ENCODE data around the gene GNL2.

- TF ChIP-seq, protein P1, sequence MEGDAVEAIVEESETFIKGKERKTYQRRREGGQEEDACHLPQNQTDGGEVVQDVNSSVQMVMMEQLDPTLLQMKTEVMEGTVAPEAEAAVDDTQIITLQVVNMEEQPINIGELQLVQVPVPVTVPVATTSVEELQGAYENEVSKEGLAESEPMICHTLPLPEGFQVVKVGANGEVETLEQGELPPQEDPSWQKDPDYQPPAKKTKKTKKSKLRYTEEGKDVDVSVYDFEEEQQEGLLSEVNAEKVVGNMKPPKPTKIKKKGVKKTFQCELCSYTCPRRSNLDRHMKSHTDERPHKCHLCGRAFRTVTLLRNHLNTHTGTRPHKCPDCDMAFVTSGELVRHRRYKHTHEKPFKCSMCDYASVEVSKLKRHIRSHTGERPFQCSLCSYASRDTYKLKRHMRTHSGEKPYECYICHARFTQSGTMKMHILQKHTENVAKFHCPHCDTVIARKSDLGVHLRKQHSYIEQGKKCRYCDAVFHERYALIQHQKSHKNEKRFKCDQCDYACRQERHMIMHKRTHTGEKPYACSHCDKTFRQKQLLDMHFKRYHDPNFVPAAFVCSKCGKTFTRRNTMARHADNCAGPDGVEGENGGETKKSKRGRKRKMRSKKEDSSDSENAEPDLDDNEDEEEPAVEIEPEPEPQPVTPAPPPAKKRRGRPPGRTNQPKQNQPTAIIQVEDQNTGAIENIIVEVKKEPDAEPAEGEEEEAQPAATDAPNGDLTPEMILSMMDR (conservative IDR thresholded peaks at IDR 0.05; ENCODE audit: low read depth, low read length): no peak
- TF ChIP-seq EZH2 (IDR thresholded peaks at IDR 0.05; ENCODE audit: borderline replicate concordance, low read depth, low read length, poor library complexity, severe bottlenecking): no peak
Observed at GRCh38 chr1:37634992-37635902, 39.5 kb upstream of the GNL2 start.

Measured in A673 (cell line).